Endothelial cell of umbilical vein (primary cell): ENCODE data around the gene ZCWPW1. TPM values are rescaled to one million over a fixed set of nuclear protein-coding genes. Genes with fewer than 3 reads are reported as not detected.

Source experiments
- BruUV-seq: library from RNA; stranded (reverse); fragments of 400-500 nt; replicated peaks from 2 replicates; lab custom pipeline; 2021; lab: Mats Ljungman, UMichigan
- CTCF ChIA-PET: fragments of 300-600, 350-600 bp; sonication (Branson Sonifier 250); formaldehyde crosslinking; loops from one replicate; lab custom pipeline; 2021; ENCODE audit warnings: antibody characterized with exemption, inconsistent platforms; lab: Charles Lee
- POLR2A ChIA-PET: fragments of 300-600, 350-600 bp; sonication (Branson Sonifier 250); formaldehyde crosslinking; loops from one replicate; lab custom pipeline; 2021; ENCODE audit warnings: antibody characterized with exemption, inconsistent platforms; lab: Charles Lee
- DNase-seq: peaks from one replicate; pipeline ENCODE4 v3.0.0-alpha.2; 2011; ENCODE audit warnings: low read depth, low spot score
- FAIRE-seq: peaks from 2 replicates; lab custom pipeline; 2011; peaks lifted over from hg19 to GRCh38; lab: Jason Lieb, UNC
- H2AFZ ChIP-seq: 2 replicates; pipeline ENCODE4 v1.6.0; 2012; ENCODE audit warnings: low read depth, low read length, control low read depth, inconsistent platforms
- H3K27ac ChIP-seq: 2 replicates; pipeline ENCODE4 v1.5.1; 2011; ENCODE audit warnings: low read depth, mild to moderate bottlenecking, control low read depth, low read length, moderate library complexity; ENCODE audit not compliant: insufficient read depth
- H3K27me3 ChIP-seq, 2 experiments: 2 replicates each; pipeline versions ENCODE4 v1.6.0 to v1.6.1; 2011; ENCODE audit warnings: low read length in 2 of 2, mixed read lengths in 1 of 2; ENCODE audit not compliant: control insufficient read depth in 2 of 2, insufficient read depth in 2 of 2
- H3K36me3 ChIP-seq, 2 experiments: 2 replicates in 1 of 2; 3 replicates in 1 of 2; pipeline ENCODE4 v1.5.1; 2011; ENCODE audit warnings: low read length in 2 of 2, mild to moderate bottlenecking in 1 of 2, moderate library complexity in 1 of 2; ENCODE audit not compliant: control insufficient read depth in 2 of 2, insufficient read depth in 2 of 2; ENCODE audit errors: extremely low read depth in 1 of 2
- H3K4me1 ChIP-seq: 3 replicates; pipeline ENCODE4 v1.5.1; 2011; ENCODE audit warnings: mild to moderate bottlenecking, low read length; ENCODE audit not compliant: control insufficient read depth, insufficient read depth; ENCODE audit errors: extremely low read depth
- H3K4me2 ChIP-seq: 2 replicates; pipeline ENCODE4 v1.6.1; 2011; ENCODE audit warnings: low read length, control low read depth, mixed read lengths; ENCODE audit not compliant: insufficient read depth
- H3K4me3 ChIP-seq, 3 experiments: fragments of 200-600 bp in 1 of 3; sonication (generic), shearing (Covaris generic) in 1 of 3; replicated peaks in 1 of 3; 2 replicates each; pipeline ENCODE4 v1.5.1; 2011 to 2016; ENCODE audit warnings: control low read depth in 3 of 3, low read length in 3 of 3, mild to moderate bottlenecking in 2 of 3, inconsistent platforms in 1 of 3, low read depth in 1 of 3, moderate library complexity in 1 of 3; ENCODE audit not compliant: insufficient read depth in 1 of 3
- H3K79me2 ChIP-seq: 2 replicates; pipeline ENCODE4 v1.6.0; 2012; ENCODE audit warnings: low read length, inconsistent platforms; ENCODE audit not compliant: control insufficient read depth, insufficient read depth
- H3K9ac ChIP-seq: replicated peaks from 2 replicates; pipeline ENCODE3; 2011; ENCODE audit warnings: low read length, control low read depth; ENCODE audit not compliant: insufficient read depth; ENCODE audit errors: extremely low read depth
- H3K9me1 ChIP-seq: replicated peaks from 3 replicates; pipeline ENCODE4 v1.6.0; 2011; ENCODE audit warnings: mild to moderate bottlenecking, low read length; ENCODE audit not compliant: control insufficient read depth, insufficient read depth; ENCODE audit errors: extremely low read depth
- H3K9me3 ChIP-seq: replicated peaks from 2 replicates; pipeline ENCODE4 v1.5.1; 2012; ENCODE audit warnings: low read length, inconsistent platforms; ENCODE audit not compliant: control insufficient read depth, insufficient read depth
- H4K20me1 ChIP-seq: replicated peaks from 2 replicates; pipeline ENCODE3; 2011; ENCODE audit warnings: mild to moderate bottlenecking, low read length; ENCODE audit not compliant: control insufficient read depth, insufficient read depth; ENCODE audit errors: extremely low read depth
- EZH2 ChIP-seq: IDR thresholded peaks from 2 replicates; pipeline ENCODE4 v1.6.1; 2012; ENCODE audit warnings: borderline replicate concordance, low read depth, mild to moderate bottlenecking, moderate library complexity, low read length, inconsistent platforms; ENCODE audit not compliant: severe bottlenecking
- FOS ChIP-seq: IDR thresholded peaks from 2 replicates; pipeline ENCODE4 v1.6.1; 2011; ENCODE audit warnings: mild to moderate bottlenecking, low read length, moderate library complexity, borderline replicate concordance; ENCODE audit not compliant: insufficient read depth
- GATA2 ChIP-seq: IDR thresholded peaks from 2 replicates; pipeline ENCODE4 v1.7.0; 2011; ENCODE audit warnings: low read depth, mild to moderate bottlenecking, moderate library complexity, mixed read lengths, low read length; ENCODE audit not compliant: insufficient read length, insufficient read depth
- JUN ChIP-seq: IDR thresholded peaks from 2 replicates; pipeline ENCODE4 v1.6.1; 2011; ENCODE audit warnings: borderline replicate concordance, low read depth; ENCODE audit not compliant: insufficient read length, insufficient read depth
- MYC ChIP-seq: IDR thresholded peaks from one replicate; pipeline ENCODE4 v1.6.1; 2011; ENCODE audit warnings: mild to moderate bottlenecking, low read depth, low read length
- POLR2A ChIP-seq: IDR thresholded peaks from 2 replicates; pipeline ENCODE4 v1.6.1; 2012; ENCODE audit warnings: low read depth, mild to moderate bottlenecking, control low read depth, low read length
- POLR2AphosphoS5 ChIP-seq: IDR thresholded peaks from 2 replicates; pipeline ENCODE4 v1.6.1; 2012; ENCODE audit warnings: low read depth, mild to moderate bottlenecking, control low read depth, low read length, moderate library complexity; ENCODE audit not compliant: insufficient read depth
- dilution Hi-C: fragments of 300-500 bp; cut with MboI; formaldehyde crosslinking; loops from one replicate; pipeline ENCODE4 v1.15.0; 2019; ENCODE audit warnings: low sequenced_read_pairs; ENCODE audit not compliant: extremely low pct_ligation_motif_present
- intact Hi-C: fragments of 100-400 bp; cut with micrococcal nuclease; formaldehyde crosslinking; loops from one replicate; pipeline ENCODE4 v1.10.0; 2022
- polyA plus RNA-seq, 4 experiments: library from polyadenylated mRNA; depleted of rRNA in 3 of 4; stranded (reverse) in 3 of 4; unstranded in 1 of 4; fragments of >200 nt; gene quantifications; 2 replicates each; pipeline versions ENCODE4 v1.2.1 to v1.2.3, GENCODE V29; 2011 to 2012; ENCODE audit warnings: missing spikeins in 1 of 4
- total RNA-seq: library from RNA; stranded (reverse); gene quantifications from 2 replicates; pipeline ENCODE4 v1.2.3, GENCODE V29; 2021
- TF ChIP-seq, protein P1 (sequence below), 2 donors: IDR thresholded peaks; 1 replicate in 1 of 2; 2 replicates in 1 of 2; pipeline ENCODE4 v1.5.1; 2011; ENCODE audit warnings: low read length in 2 of 2, mild to moderate bottlenecking in 2 of 2, moderate library complexity in 2 of 2, control low read depth in 1 of 2, inconsistent platforms in 1 of 2, low read depth in 1 of 2; ENCODE audit not compliant: insufficient read depth in 1 of 2; ENCODE audit errors: extremely low read depth in 1 of 2
- TF ChIP-seq, protein P2 (sequence below): IDR thresholded peaks from 2 replicates; pipeline ENCODE4 v1.6.1; 2011; ENCODE audit not compliant: insufficient read depth, insufficient read length

Gene ZCWPW1
- total and polyA plus RNA-seq, 2 donors (not counting 3 experiments of a cell fraction or from before 2014, with no cell fraction given) = 0.31 to 0.32 TPM

DNA sequence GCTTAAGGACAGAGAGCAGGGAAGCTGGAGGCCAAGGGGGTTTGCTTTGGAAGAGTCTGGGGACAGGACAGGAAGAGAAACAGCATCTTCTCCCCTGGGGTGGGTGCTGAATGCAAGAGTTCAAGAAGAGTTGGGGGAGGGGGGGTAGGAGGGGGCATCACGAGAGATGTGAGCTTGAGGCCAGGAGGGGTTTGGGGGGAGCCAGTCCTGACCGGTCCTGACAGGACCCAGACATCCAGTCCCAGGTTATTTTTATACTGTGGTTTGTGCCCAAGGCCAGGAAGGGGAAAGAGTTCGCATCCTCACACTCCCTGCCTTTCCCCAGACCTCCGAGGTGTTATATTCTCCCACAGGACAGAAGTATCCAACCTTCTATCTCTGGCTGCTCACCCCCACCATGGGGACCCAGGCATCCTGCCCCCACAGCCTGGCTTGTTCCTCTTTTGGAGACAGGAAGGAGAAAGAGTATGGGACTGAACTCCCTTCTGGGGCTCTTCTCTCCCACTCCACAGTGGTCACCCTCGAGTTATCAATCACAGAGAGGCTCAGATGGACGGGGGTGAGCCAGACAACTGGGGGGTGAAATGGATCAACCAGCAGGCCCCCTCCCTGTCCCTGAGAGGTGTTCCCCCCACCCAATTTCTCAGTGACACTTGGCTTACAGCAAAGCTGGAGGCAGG, 47.7 kb upstream of the ZCWPW1 start:
- H3K4me2 ChIP-seq = peak overlapping the region; percentile 58
- intact Hi-C loops (no loop called here), dilution Hi-C loops (no loop called here)
- peaks cover 2 to 14% of the 10 kb centered on the region in 2 experiments for H3K36me3 ChIP-seq
- POLR2A ChIA-PET = no interaction called here
- no peaks in the 10 kb centered on the region for H3K9me1 ChIP-seq
- H2AFZ ChIP-seq = no peak overlapping the region
- H3K4me3 ChIP-seq = peak overlapping the region in 1 of 3 experiments; percentile 91
- DNase-seq (no peak), FAIRE-seq (no peak)
- H3K79me2 ChIP-seq = peaks cover 47% of the 10 kb centered on the region
- H3K27ac ChIP-seq = no peak overlapping the region
- H3K27me3 ChIP-seq = no peaks in the 10 kb centered on the region
- H3K9ac ChIP-seq = peak overlapping the region; percentile 25
- no peaks in the 10 kb centered on the region for H3K9me3 ChIP-seq
- no peak for TF ChIP-seq POLR2A
- TF ChIP-seq, protein P1, sequence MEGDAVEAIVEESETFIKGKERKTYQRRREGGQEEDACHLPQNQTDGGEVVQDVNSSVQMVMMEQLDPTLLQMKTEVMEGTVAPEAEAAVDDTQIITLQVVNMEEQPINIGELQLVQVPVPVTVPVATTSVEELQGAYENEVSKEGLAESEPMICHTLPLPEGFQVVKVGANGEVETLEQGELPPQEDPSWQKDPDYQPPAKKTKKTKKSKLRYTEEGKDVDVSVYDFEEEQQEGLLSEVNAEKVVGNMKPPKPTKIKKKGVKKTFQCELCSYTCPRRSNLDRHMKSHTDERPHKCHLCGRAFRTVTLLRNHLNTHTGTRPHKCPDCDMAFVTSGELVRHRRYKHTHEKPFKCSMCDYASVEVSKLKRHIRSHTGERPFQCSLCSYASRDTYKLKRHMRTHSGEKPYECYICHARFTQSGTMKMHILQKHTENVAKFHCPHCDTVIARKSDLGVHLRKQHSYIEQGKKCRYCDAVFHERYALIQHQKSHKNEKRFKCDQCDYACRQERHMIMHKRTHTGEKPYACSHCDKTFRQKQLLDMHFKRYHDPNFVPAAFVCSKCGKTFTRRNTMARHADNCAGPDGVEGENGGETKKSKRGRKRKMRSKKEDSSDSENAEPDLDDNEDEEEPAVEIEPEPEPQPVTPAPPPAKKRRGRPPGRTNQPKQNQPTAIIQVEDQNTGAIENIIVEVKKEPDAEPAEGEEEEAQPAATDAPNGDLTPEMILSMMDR (IDR thresholded peaks at IDR 0.05; ENCODE audit: extremely low read depth in 1 of 2, insufficient read depth in 1 of 2, low read depth in 1 of 2, low read length in 2 of 2) = no peak
- TF ChIP-seq, protein P2, sequence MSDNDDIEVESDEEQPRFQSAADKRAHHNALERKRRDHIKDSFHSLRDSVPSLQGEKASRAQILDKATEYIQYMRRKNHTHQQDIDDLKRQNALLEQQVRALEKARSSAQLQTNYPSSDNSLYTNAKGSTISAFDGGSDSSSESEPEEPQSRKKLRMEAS = no peak
- no peak for TF ChIP-seq FOS
- no peak for TF ChIP-seq MYC
- no peak for TF ChIP-seq EZH2
- no peak for TF ChIP-seq JUN
- TF ChIP-seq GATA2 = no peak
- TF ChIP-seq POLR2AphosphoS5 = no peak
- CTCF ChIA-PET = interaction anchor here (0.9 to 7.8 kb wide), 2 partner anchors 8 to 83 kb away, joined by 4 to 70 read pairs; partner anchors contain the start of gene NYAP1
- H4K20me1 ChIP-seq = no peaks in the 10 kb centered on the region
- BruUV-seq = TSS peak; percentile 5
- H3K4me1 ChIP-seq = peaks cover 29% of the 10 kb centered on the region
